ENCODE measurements around the gene FRG2.

- TF ChIP-seq TOX (CRISPR knock-in tag; IDR thresholded peaks at IDR 0.05; ENCODE audit: borderline replicate concordance), result no peak
- no peak for TF ChIP-seq ARNTL (CRISPR knock-in tag; IDR thresholded peaks at IDR 0.05; ENCODE audit: borderline replicate concordance, low read depth)
- no peak for TF ChIP-seq ZFP3 (CRISPR knock-in tag; IDR thresholded peaks at IDR 0.05)
- no peak for TF ChIP-seq CSRNP3 (CRISPR knock-in tag; IDR thresholded peaks at IDR 0.05)
- no peak for TF ChIP-seq TCF4 (CRISPR knock-in tag; IDR thresholded peaks at IDR 0.05; ENCODE audit: borderline replicate concordance)
Observed at GRCh38 chr4:189979196-189980047, 47.6 kb downstream of the FRG2 start.

All from SK-N-SH treated with all-trans-retinoic acid at 6 μM for 48 hours (cell line).